EH (cell line): ENCODE data around the gene GNB2.
"Not testable (repeated sequence)": the region's sequence is repeated elsewhere in the genome, so short reads cannot be mapped to it uniquely, and the experiment has no call there.

ENCODE experiments used
- DNase-seq: peaks from one replicate; pipeline ENCODE4 v3.0.0-alpha.2; 2015; ENCODE audit warnings: low read depth

The GNB2 gene

GRCh38 chr7:100694098-100694745 lies 20.7 kb downstream of the GNB2 start, which contains the start of gene GIGYF1:
Gene GIGYF1 (minus strand): TSS chr7:100694250. CDS start chr7:100688238, 6,012 bp downstream.
- DNase-seq, result peak; percentile 65

- DNase-seq, result no peak
These were observed 22.6 kb downstream of the GNB2 start for GRCh38 chr7:100696123-100696521.

- DNase-seq, result no peak
These were observed 25.5 kb downstream of the GNB2 start for GRCh38 chr7:100699018-100699417.

GRCh38 chr7:100701089-100701488 lies 27.5 kb downstream of the GNB2 start:
- not testable (repeated sequence) for DNase-seq

- DNase-seq, result peak; percentile 71
These were observed 31.8 kb downstream of the GNB2 start for GRCh38 chr7:100705320-100705752.

GRCh38 chr7:100705753-100706671 lies 32.5 kb downstream of the GNB2 start, which contains the start of gene POP7:
Gene POP7 (plus strand): TSS chr7:100706121. CDS start chr7:100706831, 710 bp downstream.
- peak; percentile 97 for DNase-seq

- no peak for DNase-seq
These were observed 33.3 kb downstream of the GNB2 start for GRCh38 chr7:100706672-100707311.

- no peak for DNase-seq
These were observed 34.9 kb downstream of the GNB2 start for GRCh38 chr7:100708395-100708794.

GRCh38 chr7:100710452-100710851 lies 36.9 kb downstream of the GNB2 start:
- no peak for DNase-seq

- no peak for DNase-seq
These were observed 37.8 kb downstream of the GNB2 start for GRCh38 chr7:100711369-100711768.

GRCh38 chr7:100714725-100715124 lies 41.2 kb downstream of the GNB2 start:
- no peak for DNase-seq

GRCh38 chr7:100717073-100717472 lies 43.5 kb downstream of the GNB2 start:
- DNase-seq, result not testable (repeated sequence)

GRCh38 chr7:100719523-100720278 lies 46.2 kb downstream of the GNB2 start:
- peak; percentile 69 for DNase-seq

- DNase-seq, result no peak
These were observed 46.7 kb downstream of the GNB2 start, which contains the start of gene EPO for GRCh38 chr7:100720279-100720670. Gene EPO (plus strand): TSS chr7:100720468. CDS start chr7:100720981, 513 bp downstream.

- DNase-seq, result no peak
These were observed 47.3 kb downstream of the GNB2 start for GRCh38 chr7:100720671-100721504.

- no peak for DNase-seq
These were observed 47.9 kb downstream of the GNB2 start for GRCh38 chr7:100721505-100721812.

- no peak for DNase-seq
These were observed 49.1 kb downstream of the GNB2 start for GRCh38 chr7:100722480-100723212.

GRCh38 chr7:100723732-100724275 lies 50.3 kb downstream of the GNB2 start:
- DNase-seq, result no peak

- not testable (repeated sequence) for DNase-seq
These were observed 50.8 kb downstream of the GNB2 start for GRCh38 chr7:100724364-100724763.
